Middle frontal gyrus (tissue), 1 donor: ENCODE data around the gene SIRT6.
"Not testable (repeated sequence)": the region's sequence is repeated elsewhere in the genome, so short reads cannot be mapped to it uniquely, and the experiment has no call there.

ENCODE experiments used
- DNase-seq: peaks from one replicate; pipeline ENCODE4 v3.0.0-alpha.2; 2015; ENCODE audit warnings: low spot score; ENCODE audit errors: extremely low spot score

Gene SIRT6

GRCh38 chr19:4199699-4200293 is 17.4 kb upstream of the SIRT6 start:
- no peak for DNase-seq

DNA sequence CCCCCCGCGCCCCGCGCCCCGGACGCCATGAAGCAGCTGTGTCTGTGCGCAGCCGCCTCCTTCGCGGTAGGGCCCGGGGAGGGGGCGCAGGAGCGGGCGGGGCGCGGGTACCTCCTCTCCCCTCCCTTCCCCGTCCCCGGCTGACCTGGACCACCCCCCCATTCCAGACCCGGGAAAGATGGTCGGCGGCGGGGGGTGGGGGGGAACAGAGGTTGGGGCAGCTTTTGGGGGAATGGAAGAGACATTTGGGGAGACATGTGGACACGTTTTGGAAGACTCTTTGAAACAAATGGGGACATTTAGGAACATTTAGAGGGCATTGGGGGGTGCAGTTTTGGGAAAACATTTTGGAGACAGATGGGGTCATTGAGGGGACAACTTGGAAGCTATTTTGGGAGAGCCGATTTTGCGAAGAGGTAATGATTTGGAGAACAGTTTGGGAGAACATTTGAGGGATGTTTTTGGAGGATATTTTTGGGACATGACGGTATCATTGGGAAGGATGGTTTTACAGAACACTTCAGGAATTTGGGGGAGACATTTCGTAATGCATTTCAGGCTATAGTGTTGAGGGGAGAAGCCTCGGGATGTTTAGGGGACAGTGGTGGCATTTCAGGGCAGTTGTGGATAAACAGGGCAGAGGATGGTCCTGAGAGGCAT is 16.2 kb upstream of the SIRT6 start:
- DNase-seq = no peak

GRCh38 chr19:4197625-4198466 is 15.5 kb upstream of the SIRT6 start:
- no peak for DNase-seq

- DNase-seq = no peak
Measured at GRCh38 chr19:4197228-4197624, 14.9 kb upstream of the SIRT6 start.

DNA sequence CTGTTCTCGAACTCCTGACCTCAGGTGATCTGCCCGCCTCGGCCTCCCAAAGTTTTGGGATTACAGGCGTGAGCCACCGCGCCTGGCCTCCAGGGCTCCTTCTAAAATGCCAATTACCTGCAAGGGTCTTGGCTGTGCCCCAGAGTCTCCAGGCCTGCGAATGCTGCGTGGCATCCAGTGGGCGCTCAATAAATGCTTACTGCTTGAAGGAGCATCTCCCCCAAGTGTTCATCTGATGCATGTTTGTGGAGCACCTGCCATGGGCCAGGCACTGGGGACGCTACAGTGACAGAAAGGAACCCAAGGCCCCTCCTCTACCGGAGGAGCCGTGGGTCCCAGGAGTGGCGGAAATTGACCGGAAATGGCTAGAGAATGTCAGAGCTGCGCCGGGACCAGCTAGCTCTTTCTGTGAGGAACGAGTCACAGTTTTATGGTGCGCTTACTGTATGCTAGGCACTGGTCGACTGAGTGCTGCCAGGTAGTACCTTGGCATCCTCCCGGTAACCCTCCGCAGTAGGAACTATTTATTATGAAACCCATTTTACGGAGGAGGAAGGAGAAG is 14.3 kb upstream of the SIRT6 start:
- DNase-seq = no peak

DNA sequence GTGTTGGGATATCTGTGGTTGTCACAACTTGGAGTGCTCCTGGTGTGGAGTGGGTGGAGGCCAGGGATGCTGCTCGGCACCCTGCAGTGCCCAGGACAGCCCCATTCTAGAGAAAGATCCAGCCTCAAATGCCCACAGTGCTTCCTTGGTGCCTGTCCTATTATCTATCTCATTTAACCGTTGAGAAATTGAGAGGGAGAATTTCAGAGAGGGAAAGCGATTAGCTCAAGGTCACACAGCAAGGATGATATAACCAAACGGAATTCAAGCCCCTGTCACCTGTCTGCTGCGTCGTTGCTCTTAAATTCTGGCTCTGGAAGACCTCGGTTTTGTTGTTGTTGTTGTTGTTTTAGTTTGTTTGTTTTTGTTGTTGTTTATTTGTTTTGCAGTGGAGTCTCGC is 13.6 kb upstream of the SIRT6 start:
- no peak for DNase-seq

DNA sequence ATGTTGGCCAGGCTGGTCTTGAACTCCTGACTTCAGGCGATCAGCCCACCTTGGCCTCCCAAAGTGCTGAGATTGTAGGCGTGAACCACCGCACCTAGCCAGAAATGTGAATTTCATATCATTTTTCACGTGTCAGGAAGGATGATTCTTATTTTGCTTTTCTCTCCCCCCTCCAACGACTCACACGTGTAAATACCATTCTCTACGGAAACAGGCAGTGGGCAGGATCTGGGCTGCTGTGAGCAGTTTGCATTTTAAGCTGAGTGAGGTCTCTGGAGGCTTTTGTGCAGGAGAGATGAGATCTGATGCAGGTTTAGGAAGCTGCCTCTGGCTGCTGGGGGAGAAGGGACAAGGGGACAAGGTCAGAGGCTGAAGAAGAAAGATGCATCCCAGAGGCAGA is 12.0 kb upstream of the SIRT6 start:
- no peak for DNase-seq

DNA sequence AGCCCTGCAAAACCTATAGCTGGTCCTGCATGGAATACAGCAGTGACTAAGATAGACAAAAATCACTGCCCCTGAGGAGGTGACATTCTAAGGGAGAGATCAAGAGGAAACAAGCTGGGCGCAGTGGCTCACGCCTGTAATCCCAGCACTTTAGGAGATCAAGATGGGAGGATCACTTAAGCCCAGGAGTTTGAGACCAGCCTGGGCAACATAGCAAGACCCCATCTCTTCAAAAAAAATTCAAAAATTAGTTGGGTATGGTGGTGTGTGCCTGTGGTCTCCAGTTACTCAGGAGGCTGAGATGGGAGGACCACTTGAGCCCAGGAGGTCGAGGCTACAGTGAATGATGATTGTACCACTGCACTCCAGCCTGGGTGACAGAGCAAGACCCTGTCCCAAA is 10.2 kb upstream of the SIRT6 start:
- DNase-seq = not testable (repeated sequence)

- no peak for DNase-seq
Measured at GRCh38 chr19:4189641-4190040, 7.3 kb upstream of the SIRT6 start.

DNA sequence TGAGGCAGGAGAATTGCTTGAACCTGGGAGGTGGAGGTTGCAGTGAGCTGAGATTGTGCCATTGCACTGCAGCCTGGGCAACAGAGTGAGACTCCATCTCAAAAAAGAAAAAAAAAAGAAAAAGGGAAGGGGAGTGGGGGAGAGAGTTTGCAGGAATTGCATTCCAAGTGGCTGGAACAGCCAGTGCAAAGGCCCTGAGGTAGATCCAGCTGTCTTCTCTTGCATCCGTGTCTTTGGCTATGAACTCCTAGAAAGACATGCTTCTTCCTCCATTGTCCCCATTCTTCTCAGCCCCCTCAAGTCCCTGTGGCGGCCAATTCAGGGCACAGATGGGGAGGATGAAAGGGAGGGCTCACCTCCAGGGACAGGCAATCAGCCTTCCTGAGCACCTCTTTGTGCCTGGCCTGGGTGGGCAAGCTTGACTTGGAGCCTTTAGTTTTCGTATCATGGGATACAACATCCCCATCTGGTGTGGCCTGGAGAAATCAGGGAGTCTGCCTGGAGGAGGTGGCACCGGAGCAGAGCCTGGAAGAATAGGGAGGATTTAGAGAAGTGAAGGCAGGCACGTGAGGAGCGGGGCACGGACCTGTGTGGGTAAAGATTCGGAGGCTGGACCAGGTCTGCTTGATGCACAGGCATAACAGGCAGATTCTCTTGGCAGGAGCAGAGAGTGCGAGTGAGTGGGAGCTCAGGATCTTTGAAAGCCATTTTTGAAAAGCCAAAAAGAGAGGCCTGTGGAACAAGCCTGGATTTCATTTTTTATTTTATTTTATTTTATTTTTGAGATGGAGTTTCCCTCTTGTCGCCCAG is 5.2 kb upstream of the SIRT6 start:
- no peak for DNase-seq

DNA sequence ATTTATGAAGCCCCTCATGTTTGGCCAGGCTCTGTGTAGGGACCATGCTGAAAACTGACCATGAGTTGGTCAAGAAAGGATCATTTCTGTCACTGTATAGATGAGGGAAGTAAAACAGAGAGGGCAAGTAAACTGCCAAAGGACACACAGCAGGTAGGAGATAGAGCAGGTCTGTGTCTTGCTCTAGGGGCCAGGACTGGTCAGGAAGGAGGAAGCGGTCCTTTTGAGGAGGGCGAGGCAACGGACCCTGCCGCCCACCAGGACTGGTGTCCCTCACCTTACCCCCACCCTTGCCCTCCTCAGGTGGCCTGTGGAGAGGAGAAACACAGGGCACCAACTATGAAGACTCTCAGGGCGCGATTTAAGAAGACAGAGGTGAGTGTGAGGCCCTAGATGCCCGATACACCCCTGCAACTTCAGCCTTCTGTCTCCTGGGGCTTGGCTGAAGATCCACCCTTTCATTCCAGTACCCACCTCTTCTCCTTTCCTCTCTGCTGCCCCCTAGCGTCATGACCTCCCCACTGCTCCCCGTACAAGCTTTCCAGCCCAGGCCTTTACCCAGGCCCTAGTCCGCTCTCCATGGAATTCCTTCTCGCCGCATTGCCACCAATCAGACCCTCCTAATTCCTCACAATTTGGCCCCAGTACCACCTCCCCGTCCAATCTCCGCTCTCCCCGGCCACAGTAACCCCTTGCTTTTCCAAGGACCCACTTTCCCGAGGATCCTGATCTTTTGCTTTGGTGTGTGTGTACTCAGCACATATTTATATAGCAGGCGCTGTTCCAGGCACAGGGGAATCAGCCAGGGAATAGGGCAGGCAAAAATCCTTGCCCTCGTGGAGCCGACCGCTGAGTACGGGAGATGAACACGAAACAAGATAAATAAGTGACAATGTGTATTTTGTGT is 4.0 kb upstream of the SIRT6 start:
- DNase-seq = no peak

GRCh38 chr19:4185413-4186086 is 3.2 kb upstream of the SIRT6 start:
- no peak for DNase-seq

DNA sequence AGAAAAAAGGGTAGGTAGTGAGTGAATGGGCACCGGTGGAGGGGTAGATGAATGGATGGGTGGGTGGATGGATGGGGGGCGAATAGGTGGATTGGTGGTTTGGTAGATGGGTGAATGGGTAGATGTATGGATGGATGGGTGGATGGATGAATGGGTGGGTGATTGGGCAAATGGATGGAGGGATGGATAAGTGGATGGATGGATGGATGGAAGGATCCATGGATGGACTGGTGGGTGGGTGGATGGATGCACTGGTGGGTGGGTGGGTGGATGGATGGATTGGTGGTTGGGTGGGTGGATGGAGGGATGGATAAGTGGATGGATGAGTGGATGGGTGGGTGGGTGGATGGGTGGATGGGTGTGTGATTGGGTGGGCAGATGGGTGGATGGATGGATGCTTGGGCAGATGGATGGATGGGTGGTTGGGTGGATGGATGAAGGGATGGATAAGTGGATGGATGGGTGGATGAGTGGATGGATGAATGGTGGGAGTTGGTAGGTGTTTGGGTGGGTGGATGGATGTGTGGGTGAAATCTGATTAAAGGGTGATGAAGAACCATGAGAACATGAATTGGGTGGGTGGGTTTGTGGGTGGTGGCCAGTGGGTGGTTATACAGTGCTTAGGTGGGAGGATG is 2.5 kb upstream of the SIRT6 start:
- no peak for DNase-seq

- no peak for DNase-seq
Measured at GRCh38 chr19:4183967-4184717, 1.8 kb upstream of the SIRT6 start.

- DNase-seq = no peak
Measured at GRCh38 chr19:4181053-4181508, 1.3 kb downstream of the SIRT6 start.

DNA sequence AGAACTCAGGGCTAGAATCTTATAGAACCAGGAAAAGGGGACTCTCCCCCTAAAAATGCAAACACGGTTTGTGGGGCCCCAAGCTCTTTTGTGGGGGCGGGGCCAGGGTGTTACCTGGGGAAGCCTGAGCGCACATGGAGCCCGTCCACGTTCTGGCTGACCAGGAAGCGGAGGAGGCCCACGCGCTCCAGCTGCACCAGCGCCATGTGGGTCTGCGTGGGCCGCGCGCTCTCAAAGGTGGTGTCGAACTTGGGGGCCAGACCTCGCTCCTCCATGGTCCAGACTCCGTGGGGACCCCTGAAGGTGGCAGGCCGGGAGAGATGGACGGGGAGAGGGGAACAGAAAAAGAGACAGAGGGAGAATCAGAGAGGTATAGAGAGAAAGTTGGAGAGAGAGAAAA is 3.4 kb downstream of the SIRT6 start:
- DNase-seq = no peak

GRCh38 chr19:4177146-4177545 is 5.2 kb downstream of the SIRT6 start:
- DNase-seq = no peak

- no peak for DNase-seq
Measured at GRCh38 chr19:4175669-4175931, 6.8 kb downstream of the SIRT6 start.
